ENCODE measurements around the gene SLC6A8.
"Not testable (repeated sequence)": the region's sequence is repeated elsewhere in the genome, so short reads cannot be mapped to it uniquely, and the experiment has no call there.

The SLC6A8 gene

DNA sequence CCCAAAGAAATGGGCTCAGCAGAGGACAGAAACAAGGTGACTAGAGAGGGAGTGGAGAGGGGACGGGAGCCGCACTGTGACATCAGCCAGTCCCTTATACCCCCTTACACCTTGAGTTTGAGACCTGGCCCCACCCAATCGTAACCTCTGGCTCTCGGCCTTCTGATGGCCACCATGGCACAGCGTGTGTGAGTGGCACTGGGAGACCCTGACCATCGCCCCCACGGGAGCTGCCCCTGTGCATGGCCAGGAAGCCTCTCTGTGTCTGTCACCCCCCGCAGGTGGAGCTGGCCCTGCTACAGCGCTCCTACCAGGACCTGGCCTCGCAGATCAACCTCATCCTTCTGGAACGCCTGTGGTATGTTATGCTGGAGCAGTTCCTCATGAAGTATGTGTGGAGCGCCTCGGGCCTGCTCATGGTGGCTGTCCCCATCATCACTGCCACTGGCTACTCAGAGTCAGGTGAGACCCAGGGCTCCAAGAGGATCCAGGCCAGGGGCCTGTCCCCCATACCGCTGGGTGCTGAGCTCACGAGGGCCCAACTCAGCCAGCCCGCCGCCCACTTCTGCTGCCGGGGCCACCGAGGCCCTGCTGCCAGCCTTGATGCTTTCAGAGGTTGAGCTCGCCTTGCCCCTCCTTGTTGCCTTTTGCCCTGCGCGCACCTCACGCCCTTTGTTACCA, 41.4 kb downstream of the SLC6A8 start:
- DNase-seq (ENCODE audit: low read depth, low spot score), result no peak
- TF ChIP-seq, protein P1, sequence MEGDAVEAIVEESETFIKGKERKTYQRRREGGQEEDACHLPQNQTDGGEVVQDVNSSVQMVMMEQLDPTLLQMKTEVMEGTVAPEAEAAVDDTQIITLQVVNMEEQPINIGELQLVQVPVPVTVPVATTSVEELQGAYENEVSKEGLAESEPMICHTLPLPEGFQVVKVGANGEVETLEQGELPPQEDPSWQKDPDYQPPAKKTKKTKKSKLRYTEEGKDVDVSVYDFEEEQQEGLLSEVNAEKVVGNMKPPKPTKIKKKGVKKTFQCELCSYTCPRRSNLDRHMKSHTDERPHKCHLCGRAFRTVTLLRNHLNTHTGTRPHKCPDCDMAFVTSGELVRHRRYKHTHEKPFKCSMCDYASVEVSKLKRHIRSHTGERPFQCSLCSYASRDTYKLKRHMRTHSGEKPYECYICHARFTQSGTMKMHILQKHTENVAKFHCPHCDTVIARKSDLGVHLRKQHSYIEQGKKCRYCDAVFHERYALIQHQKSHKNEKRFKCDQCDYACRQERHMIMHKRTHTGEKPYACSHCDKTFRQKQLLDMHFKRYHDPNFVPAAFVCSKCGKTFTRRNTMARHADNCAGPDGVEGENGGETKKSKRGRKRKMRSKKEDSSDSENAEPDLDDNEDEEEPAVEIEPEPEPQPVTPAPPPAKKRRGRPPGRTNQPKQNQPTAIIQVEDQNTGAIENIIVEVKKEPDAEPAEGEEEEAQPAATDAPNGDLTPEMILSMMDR (IDR thresholded peaks at IDR 0.05; ENCODE audit: low read depth, low read length), result no peak
- in situ Hi-C loops (cut with HindIII; ENCODE audit: low sequenced_read_pairs), result no loop called here
- H3K4me3 ChIP-seq (ENCODE audit: low read depth, low read length), result no peak overlapping the region

DNA sequence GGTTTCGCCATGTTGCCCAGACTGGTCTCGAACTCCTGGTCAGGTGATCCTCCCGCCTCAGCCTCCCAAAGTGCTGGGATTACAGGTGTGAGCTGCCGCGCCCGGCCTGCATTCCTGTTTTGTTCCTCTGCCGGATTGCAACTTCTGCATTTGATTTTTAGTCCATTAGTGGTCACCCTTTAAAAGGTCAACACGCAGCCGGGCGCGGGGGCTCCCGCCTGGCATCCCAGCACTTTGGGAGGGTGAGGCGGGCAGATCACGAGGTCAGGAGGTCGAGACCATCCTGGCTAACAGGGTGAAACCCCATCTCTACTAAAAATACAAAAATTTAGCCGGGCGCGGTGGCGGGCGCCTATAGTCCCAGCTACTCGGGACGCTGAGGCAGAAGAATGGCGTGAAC, 42.4 kb downstream of the SLC6A8 start:
- in situ Hi-C loops (cut with HindIII; ENCODE audit: low sequenced_read_pairs); H3K4me3 ChIP-seq (ENCODE audit: low read depth, low read length); DNase-seq (ENCODE audit: low read depth, low spot score): not testable (repeated sequence)

DNA sequence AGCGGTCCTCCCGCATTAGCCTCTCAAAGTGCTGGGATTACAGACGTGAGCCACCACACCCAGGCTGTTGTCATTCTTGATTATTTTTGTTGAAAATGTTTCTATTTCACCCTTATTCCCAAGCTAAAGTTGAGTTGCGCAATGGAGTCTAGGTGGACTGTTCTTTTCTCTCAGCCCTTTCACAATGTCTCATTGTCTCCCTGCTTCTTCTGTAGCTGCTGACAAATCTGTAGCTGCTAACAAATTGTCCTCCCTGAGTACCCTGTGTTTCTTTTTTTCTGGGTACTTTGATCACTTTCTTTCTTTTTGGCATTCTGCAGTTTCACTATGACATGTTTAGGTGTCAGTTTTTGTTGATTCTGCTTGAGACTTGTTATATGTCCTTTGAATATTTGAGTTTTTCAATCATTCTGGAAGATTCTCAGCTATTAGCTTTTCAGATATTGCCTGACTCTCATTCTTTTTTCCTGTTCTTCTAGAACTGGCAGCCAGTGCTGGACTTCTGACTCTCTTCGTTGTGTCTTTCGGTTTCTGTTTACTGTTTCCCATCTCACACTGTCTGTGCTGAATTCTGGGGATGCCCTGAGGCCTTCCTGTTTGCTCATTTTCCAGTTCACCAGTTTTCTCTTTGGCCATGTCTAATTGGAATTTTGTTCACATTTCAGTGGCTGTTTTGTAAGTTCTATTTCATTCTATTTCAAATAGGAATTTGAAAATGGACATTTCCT, 43.6 kb downstream of the SLC6A8 start:
- no peak for DNase-seq (ENCODE audit: low read depth, low spot score)
- TF ChIP-seq, protein P1 (IDR thresholded peaks at IDR 0.05; ENCODE audit: low read depth, low read length), result no peak
- in situ Hi-C loops (cut with HindIII; ENCODE audit: low sequenced_read_pairs), result no loop called here
- no peak overlapping the region for H3K4me3 ChIP-seq (ENCODE audit: low read depth, low read length)

DNA sequence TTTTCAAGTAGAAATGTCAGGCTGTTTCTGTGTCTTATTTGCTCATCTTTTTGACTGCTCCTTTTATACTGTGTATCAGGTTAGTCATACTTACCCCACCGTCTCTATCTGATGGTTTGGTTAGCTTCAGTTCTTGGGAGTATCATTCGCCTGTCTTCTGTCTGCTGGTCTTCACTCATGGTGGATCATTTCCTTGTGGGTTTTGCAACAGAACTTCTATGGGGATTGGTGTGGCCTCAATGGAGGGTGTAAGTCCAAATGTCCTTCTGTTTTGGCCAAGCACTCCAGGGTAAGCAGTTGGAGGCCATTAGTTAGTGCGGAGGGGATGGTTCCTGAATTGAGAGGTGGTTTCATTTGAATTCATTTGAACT, 44.1 kb downstream of the SLC6A8 start:
- no peak overlapping the region for H3K4me3 ChIP-seq (ENCODE audit: low read depth, low read length)
- in situ Hi-C loops (cut with HindIII; ENCODE audit: low sequenced_read_pairs), result no loop called here
- TF ChIP-seq, protein P1 (IDR thresholded peaks at IDR 0.05; ENCODE audit: low read depth, low read length), result no peak
- no peak for DNase-seq (ENCODE audit: low read depth, low spot score)

DNA sequence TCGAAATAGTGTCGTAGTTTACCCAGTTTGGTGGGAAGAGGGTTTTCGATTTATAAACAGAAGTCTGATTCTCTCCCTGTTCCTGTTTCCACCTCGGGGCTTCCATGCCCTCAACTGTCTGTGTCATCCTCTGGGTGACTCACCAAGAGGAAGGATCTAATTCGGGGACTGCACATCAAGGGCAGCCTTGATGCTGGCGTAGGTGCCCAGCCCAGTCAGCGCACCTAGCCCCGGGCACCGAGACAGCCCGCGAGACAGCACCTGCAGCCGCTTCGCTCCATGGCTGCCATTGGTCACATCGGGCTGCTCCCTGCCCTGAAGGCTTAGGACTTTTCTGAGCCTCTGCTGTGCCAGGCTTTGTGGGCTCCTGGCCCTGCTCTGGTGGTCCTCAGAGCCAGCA, 44.7 kb downstream of the SLC6A8 start:
- no peak for DNase-seq (ENCODE audit: low read depth, low spot score)
- TF ChIP-seq, protein P1 (IDR thresholded peaks at IDR 0.05; ENCODE audit: low read depth, low read length), result no peak
- in situ Hi-C loops (cut with HindIII; ENCODE audit: low sequenced_read_pairs), result no loop called here
- no peak overlapping the region for H3K4me3 ChIP-seq (ENCODE audit: low read depth, low read length)

- in situ Hi-C loops (cut with HindIII; ENCODE audit: low sequenced_read_pairs), result no loop called here
- DNase-seq (ENCODE audit: low read depth, low spot score), result no peak
- no peak overlapping the region for H3K4me3 ChIP-seq (ENCODE audit: low read depth, low read length)
- TF ChIP-seq, protein P1 (IDR thresholded peaks at IDR 0.05; ENCODE audit: low read depth, low read length), result no peak
Measured at GRCh38 chrX:153733651-153734240, 46.0 kb downstream of the SLC6A8 start.

- in situ Hi-C loops (cut with HindIII; ENCODE audit: low sequenced_read_pairs), result no loop called here
- DNase-seq (ENCODE audit: low read depth, low spot score), result no peak
- TF ChIP-seq, protein P1 (IDR thresholded peaks at IDR 0.05; ENCODE audit: low read depth, low read length), result no peak
- H3K4me3 ChIP-seq (ENCODE audit: low read depth, low read length), result no peak overlapping the region
Measured at GRCh38 chrX:153734871-153735270, 47.1 kb downstream of the SLC6A8 start.
